Stimulated activated CD8-positive, alpha-beta memory T cell treated with anti-CD3 and anti-CD28 coated beads, Interleukin-2, amount 100 ng/mL, for 48 hours (primary cell): ENCODE data around the gene IKBKE.

ENCODE experiments used
- DNase-seq, 2 donors: peaks; one replicate each; pipeline ENCODE4 v3.0.0-alpha.2; 2020; ENCODE audit warnings: low read depth in 2 of 2

The IKBKE gene

GRCh38 chr1:206512058-206512850 lies 42.0 kb downstream of the IKBKE start:
- no peak for DNase-seq

- no peak for DNase-seq
Measured at GRCh38 chr1:206512851-206513180, 42.5 kb downstream of the IKBKE start.

- DNase-seq: no peak
Measured at GRCh38 chr1:206513312-206514111, 43.2 kb downstream of the IKBKE start.

GRCh38 chr1:206514813-206515387 lies 44.6 kb downstream of the IKBKE start:
- no peak for DNase-seq

- no peak for DNase-seq
Measured at GRCh38 chr1:206516728-206516990, 46.4 kb downstream of the IKBKE start.

- DNase-seq: no peak
Measured at GRCh38 chr1:206517784-206518183, 47.5 kb downstream of the IKBKE start.

- no peak for DNase-seq
Measured at GRCh38 chr1:206518206-206518605, 47.9 kb downstream of the IKBKE start.

- no peak for DNase-seq
Measured at GRCh38 chr1:206518743-206519142, 48.5 kb downstream of the IKBKE start.

- DNase-seq: no peak
Measured at GRCh38 chr1:206521127-206521526, 50.9 kb downstream of the IKBKE start.

- no peak for DNase-seq
Measured at GRCh38 chr1:206521694-206522402, 51.6 kb downstream of the IKBKE start.

- no peak for DNase-seq
Measured at GRCh38 chr1:206524739-206525364, 54.6 kb downstream of the IKBKE start.

- DNase-seq: no peak
Measured at GRCh38 chr1:206526064-206526911, 56.0 kb downstream of the IKBKE start.

GRCh38 chr1:206529425-206529824 lies 59.1 kb downstream of the IKBKE start:
- no peak for DNase-seq

- no peak for DNase-seq
Measured at GRCh38 chr1:206532368-206532767, 62.1 kb downstream of the IKBKE start.

GRCh38 chr1:206534552-206534951 lies 64.3 kb downstream of the IKBKE start:
- no peak for DNase-seq

- DNase-seq: no peak
Measured at GRCh38 chr1:206535853-206536188, 65.5 kb downstream of the IKBKE start.

GRCh38 chr1:206537141-206537540 lies 66.9 kb downstream of the IKBKE start:
- no peak for DNase-seq

- DNase-seq: no peak
Measured at GRCh38 chr1:206538086-206538770, 68.0 kb downstream of the IKBKE start.

GRCh38 chr1:206538901-206539640 lies 68.8 kb downstream of the IKBKE start:
- no peak for DNase-seq
